ENCODE measurements around the gene TRIM14.
A peak's percentile ranks its signal among the peaks of the same experiment; 100 is the strongest.

The TRIM14 gene

GRCh38 chr9:98118640-98119601 lies at the start of gene TRIM14:
TRIM14 (minus strand) TSS chr9:98119222; CDS start chr9:98119188, 34 bp downstream.
- peak; percentile 28 for DNase-seq

GRCh38 chr9:98168153-98168780 lies 49.2 kb upstream of the TRIM14 start:
- no peak for DNase-seq

- DNase-seq, result no peak
Observed at GRCh38 chr9:98164912-98165311, 45.9 kb upstream of the TRIM14 start.

GRCh38 chr9:98162613-98163012 lies 43.6 kb upstream of the TRIM14 start:
- DNase-seq, result no peak

- DNase-seq, result no peak
Observed at GRCh38 chr9:98161851-98162250, 42.8 kb upstream of the TRIM14 start.

GRCh38 chr9:98159790-98160189 lies 40.8 kb upstream of the TRIM14 start:
- DNase-seq, result no peak

- no peak for DNase-seq
Observed at GRCh38 chr9:98159301-98159700, 40.3 kb upstream of the TRIM14 start.

GRCh38 chr9:98158071-98158831 lies 39.2 kb upstream of the TRIM14 start:
- DNase-seq, result no peak

GRCh38 chr9:98157372-98157771 lies 38.4 kb upstream of the TRIM14 start:
- no peak for DNase-seq

GRCh38 chr9:98154678-98155077 lies 35.7 kb upstream of the TRIM14 start:
- no peak for DNase-seq

- no peak for DNase-seq
Observed at GRCh38 chr9:98152526-98152925, 33.5 kb upstream of the TRIM14 start.

GRCh38 chr9:98150721-98151120 lies 31.7 kb upstream of the TRIM14 start:
- DNase-seq, result no peak

GRCh38 chr9:98150164-98150563 lies 31.1 kb upstream of the TRIM14 start:
- no peak for DNase-seq

GRCh38 chr9:98149422-98149821 lies 30.4 kb upstream of the TRIM14 start:
- DNase-seq, result no peak

GRCh38 chr9:98148486-98148885 lies 29.5 kb upstream of the TRIM14 start:
- no peak for DNase-seq

- no peak for DNase-seq
Observed at GRCh38 chr9:98147582-98147981, 28.6 kb upstream of the TRIM14 start.

GRCh38 chr9:98146101-98146991 lies 27.3 kb upstream of the TRIM14 start:
- DNase-seq, result no peak

- no peak for DNase-seq
Observed at GRCh38 chr9:98144631-98145030, 25.6 kb upstream of the TRIM14 start.

- DNase-seq, result no peak
Observed at GRCh38 chr9:98144076-98144475, 25.1 kb upstream of the TRIM14 start.

GRCh38 chr9:98142925-98143481 lies 24.0 kb upstream of the TRIM14 start:
- DNase-seq, result no peak

- no peak for DNase-seq
Observed at GRCh38 chr9:98142182-98142907, 23.3 kb upstream of the TRIM14 start.

Data from NCI-H1105 (cell line).